ENCODE results near the gene TMEM31.

TMEM31 gene, protein sequence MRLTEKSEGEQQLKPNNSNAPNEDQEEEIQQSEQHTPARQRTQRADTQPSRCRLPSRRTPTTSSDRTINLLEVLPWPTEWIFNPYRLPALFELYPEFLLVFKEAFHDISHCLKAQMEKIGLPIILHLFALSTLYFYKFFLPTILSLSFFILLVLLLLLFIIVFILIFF

DNA sequence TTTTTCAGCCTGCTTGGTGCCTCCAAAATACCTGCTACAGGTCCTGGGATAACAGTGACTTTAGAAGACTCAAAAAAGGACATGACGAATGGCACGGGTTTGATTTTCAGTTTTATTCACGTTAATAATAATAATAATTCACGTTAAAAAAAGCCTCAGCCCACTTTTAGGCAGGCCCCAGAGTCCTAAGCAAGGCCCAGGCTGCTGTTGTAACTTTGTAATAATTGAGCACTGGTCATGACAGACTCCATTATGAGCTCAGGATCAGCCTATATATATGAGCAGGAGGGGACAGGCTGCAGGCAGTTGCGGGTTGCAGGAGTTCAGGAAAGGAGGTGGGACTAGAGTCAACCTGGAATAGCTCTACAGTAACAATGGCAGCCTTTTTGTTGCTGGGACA lies at the start of gene TMEM31:
TSS of gene TMEM31 (plus strand) at position 301 of the 400 bp plus-strand sequence. CDS start 1,350 bp downstream, outside the sequence.
- no peak for DNase-seq (ENCODE audit: low read depth in 2 of 3, low spot score in 2 of 3)

DNA sequence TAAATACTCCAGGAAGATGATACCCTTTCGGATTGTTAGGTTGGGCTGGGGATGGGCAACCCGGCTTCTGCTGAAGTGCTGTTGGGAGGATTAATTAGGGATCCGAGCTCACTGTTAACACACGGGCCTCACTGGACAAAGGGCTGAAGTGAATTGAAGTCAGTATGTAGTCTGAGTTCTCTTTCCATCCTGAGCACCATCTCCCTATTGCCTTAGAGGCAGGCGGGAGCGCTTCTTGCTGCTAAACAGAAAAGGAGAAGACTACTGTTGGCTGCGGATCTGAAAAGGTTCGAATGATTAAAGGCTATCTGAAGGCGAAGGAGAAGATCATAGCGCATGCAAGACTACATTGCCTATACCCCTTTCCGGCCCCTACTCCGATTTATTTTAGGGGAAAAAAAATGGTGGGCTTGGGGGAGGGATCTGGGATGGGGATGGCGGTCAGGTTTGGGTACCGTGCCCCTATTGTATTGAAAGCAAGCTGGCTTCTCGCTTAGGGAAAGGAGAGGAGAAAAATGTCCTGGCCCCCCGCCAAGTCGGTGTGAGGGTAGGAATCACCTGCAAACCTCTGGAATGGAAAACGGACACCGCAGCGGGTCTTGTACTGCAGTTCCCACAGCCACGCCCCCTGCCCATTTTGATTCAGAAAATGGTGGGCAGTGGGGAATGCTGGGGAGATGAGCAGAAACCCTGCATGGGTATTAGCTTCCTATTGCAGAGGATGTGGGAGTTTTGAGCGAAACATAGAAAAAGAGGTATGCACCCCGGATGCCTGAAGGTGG lies 46.5 kb upstream of the TMEM31 start:
- no peak for DNase-seq (ENCODE audit: low read depth in 2 of 3, low spot score in 2 of 3)

DNA sequence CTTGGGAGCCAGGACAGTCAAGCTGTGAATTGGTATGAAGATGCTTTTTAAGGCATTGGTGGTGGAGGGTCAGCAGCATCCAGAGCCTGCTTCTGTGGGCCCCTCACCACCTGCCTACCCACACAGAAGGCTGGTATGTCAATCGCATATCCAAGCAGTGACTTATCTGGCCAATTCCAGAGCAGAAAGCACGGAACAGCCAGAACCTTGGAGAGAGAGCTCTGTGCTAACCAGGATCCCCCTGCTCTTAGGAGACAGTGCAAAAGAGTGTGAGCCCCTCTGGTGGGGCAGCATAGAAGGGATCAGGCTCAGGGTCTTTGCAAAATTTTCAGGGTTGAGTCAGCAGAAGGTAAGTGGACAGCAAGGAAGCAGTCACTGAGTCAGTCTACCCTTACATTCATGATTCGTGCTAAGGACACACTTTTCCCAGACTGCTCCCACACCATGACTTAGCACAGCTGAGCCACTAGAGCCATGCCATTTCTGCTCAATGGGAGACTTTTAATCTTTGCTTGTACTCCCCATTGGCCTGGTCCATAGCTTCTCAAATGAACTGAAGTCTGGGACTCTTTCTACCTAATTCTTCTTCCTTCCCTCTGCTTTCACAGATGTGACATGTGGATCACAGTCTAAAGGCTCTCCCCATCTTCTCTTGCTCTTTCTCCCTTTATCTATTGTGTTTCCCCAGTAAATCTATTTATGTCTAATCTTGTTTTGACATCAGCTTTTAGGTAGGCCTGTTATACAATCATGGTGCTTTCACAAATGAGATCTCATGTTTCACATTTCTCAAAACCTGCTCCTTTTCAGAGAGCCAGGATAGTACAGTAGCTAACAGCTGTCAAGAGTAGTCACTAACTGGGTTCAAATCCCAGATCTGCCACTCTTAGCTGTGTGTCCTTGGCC lies 44.3 kb upstream of the TMEM31 start:
- DNase-seq (ENCODE audit: low read depth in 2 of 3, low spot score in 2 of 3): no peak

DNA sequence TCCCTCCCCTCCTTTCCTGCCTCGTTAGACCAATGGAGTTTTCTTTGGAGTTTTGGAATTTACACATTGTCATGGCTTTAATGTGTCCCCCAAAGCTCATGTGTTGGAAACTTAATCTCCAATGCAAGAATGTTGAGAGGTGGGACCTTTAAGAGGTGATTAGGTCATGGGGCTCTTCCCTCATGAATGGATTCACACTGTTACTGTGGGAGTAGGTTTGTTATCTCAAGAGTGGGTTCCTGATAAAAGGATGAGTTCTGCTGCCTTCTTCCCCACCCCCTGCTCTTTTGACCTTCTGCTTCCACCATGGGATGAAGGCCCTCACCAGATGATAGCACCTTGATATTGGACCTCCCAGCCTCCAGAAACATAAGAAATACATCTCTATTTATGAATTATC lies 41.0 kb upstream of the TMEM31 start:
- DNase-seq (ENCODE audit: low read depth in 2 of 3, low spot score in 2 of 3): no peak

DNA sequence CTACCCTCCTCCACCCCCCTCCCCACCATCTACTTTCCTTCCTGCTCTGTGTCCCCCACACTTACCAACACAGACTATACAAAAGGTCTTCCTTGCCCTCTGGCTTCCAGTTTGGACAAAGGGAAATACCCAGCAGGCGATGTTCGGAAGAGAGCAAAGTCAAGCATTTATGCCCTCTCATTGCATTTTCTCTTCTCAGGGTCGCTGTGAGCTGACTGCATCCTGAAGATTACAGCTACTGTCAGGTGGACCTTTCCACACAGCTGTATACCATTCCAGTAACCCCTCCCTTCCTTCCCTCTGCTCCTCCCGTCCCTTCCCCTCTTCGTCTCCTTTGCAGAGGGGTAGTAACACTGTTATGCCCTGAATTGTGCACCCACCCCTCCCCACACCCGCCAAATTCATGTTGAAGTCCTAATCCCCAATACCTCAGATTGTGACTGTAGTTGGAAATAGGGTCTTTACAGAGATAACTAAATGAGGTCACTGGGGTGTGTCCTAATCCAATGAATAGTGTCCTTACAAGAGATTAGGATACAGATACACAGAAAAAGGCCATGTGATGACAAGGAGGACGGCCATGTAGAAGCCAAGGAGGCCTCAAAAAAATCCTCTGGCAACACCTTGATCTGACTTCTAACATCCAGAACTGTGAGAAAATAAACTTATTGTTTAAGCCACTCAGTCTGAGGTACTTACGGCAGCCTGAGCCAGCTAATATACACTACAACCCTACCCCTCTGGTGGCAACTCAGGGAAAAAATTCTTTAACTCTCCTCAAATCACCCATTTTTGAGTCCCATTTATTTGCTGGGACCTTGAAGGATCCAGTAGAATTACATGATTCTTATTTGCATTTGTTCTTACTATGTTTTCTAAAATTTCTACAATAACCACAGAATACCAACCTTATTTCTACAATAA lies 35.9 kb upstream of the TMEM31 start:
- DNase-seq (ENCODE audit: low read depth in 2 of 3, low spot score in 2 of 3): no peak

DNA sequence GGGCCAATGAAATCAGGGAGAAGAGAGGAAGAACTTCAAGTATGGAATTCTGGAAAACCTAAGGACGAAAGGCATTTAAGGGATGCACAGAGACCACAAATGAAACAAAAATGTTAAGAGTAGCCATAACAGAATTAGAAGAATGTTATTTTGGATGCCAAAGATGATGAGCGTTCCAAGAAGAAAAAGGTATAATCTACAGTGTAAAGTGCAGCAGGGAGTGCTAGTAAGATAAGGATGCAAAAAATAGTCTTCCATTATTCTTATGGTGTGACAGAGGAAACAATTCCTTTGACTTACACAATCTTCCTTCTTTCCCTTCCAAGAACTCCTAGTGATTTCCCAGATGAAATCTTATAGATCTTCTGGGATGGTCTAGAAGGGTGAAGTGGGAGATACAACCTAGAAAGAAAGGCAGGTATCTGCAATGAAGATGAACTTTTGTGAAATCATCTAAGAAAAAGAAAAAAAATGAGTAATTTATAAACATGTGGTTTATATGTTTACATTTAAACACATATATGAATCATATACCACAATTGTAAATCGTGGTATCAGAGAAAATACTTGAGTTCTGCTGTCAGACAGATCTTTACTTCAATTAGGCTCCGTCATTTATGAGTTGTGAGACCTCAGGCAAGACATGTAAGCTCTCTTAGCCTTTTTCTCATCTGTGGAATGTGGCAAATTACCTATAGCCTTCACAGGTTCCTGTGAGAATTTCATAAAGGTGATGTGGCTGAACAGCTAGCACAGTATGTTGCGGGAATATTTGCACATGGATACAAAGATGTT lies 32.3 kb upstream of the TMEM31 start:
- DNase-seq (ENCODE audit: low read depth in 2 of 3, low spot score in 2 of 3): no peak

DNA sequence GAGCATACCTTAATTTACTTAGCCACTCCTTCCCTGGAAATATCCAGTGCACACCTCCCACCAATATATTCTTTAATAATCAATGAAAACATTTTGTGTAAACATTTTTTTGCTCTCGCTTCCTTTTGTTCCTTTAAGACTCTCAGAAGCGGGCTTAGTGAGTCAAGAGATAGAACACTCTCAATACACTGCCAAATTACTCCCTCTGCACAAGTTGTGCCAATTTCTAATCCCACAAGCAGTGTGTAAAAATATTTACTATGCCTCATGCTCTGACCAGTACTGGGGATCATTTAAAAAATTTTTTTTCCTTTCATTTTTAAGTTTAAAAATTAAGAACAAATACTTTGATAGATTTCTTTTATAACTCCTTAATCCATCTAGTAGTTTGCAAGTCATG lies 29.3 kb upstream of the TMEM31 start:
- no peak for DNase-seq (ENCODE audit: low read depth in 2 of 3, low spot score in 2 of 3)

DNA sequence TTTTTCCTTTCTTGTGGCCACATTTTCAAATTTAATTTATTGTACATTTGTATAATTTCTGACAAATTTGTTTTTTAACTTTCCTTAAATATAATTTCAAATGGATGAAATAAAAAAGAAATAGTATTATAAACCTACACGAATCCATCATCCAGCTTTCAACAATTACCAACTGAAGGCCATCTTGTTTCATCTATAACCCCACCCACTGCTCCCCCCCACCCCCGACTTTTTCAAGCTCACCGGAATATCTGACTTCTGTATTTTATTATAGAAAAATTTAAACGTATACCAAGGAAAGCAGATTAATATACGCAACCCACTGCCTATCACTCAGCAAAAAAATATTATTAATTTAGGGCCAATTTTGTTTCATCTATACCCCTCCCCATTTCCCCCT lies 25.3 kb upstream of the TMEM31 start:
- no peak for DNase-seq (ENCODE audit: low read depth in 2 of 3, low spot score in 2 of 3)

DNA sequence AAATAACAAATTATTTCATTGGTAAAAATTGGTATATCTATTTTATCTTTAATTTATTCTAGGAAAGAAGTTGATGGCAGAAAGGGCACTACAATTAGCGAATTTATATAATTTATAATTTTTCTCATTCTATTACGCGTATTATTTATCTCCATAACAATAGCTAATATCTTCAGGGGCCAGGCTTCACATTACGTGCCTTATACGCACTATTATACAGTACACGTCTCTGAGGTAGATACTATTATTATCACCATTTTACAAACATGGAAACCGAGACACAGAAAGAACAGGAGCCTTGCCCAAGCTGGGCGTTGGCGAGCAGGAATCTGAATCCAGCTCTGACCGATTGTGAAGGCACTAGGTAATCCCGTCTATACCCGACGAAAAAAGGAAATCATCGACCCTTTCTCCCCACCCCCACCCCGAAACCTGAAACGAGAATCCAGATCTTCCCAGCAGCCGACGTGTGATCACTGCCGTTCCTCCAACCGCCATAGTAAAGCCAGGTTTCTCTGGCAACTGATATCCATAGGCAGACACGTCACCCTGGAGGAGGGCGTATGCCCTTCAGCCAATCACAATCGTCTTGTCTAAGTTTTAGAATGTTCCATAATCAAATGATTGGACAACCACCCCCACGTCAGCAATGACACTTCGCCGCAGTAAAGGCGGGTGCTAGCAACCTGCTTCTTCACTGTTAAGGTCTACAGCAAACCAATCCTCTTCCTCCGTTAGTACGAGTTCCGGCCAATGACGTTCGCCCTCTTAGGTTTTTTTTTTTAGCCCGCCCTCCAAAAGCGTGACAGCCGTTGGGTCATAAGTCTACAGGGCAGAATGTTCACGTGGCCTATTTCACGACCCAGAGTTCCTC lies 24.3 kb upstream of the TMEM31 start, which contains the start of gene MORF4L2:
TSS of gene MORF4L2 (minus strand) at position 501 of the 874 bp plus-strand sequence. CDS start 9,672 bp downstream, outside the sequence.
- DNase-seq (ENCODE audit: low read depth in 2 of 3, low spot score in 2 of 3): peak; percentile 13 to 58 (median 42)

DNA sequence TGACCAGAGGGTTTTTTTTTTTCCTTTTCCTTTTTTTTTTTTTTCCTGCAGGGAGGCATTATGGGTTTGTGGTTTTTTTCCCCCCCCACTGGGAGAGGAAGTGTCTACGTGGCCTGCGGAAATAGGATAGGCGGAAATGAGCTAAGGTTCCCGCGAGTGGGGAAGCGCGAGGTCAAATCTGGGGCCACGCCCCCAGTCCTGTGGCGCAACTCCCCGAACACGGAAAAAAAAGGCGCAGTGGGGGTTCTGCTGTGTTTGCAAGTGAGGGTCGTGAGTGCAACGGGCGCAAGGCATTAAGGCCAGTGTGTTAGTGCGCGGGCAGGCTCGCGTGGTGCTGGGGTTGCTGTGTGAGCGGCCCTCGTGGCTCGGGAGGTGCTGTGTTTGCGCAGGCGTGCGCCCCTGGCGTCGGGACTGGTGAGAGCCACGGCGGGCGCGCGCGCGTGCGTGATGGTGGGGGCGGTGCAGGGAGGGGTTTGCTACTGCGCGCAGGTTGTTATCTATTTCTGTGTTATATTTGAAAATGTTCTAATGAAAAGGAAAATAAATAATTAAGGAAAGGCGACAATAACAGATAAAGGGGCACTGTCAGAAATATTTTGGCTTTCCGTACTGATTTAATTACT lies 23.5 kb upstream of the TMEM31 start:
- DNase-seq (ENCODE audit: low read depth in 2 of 3, low spot score in 2 of 3): peak; percentile 50 to 66 (median 59)

DNA sequence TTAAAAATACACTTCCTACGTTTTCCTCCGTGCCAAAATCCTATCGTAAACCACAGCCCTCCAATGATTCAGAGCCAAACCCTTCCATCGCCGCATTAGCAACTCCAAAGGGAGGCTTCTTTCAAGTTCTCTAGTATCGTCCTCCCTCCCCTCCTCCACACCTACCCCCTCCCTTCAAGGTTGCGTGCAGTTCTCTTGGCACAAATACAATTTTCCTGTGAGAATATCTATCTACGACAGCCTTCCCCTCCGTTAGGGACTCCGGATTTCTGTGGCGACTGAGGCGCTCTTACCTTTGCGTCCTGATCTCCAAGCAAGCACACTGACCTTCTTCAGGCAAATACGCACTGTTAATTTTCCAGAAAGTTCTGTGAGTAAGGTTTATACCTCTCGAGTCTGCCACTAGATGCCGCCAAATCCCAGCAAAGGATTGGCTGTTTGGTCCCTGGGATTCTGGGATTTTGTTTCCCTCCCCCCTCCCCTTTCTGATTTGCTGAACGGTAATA lies 23.0 kb upstream of the TMEM31 start:
- DNase-seq (ENCODE audit: low read depth in 2 of 3, low spot score in 2 of 3): peak; percentile 1 to 5 (median 3)

DNA sequence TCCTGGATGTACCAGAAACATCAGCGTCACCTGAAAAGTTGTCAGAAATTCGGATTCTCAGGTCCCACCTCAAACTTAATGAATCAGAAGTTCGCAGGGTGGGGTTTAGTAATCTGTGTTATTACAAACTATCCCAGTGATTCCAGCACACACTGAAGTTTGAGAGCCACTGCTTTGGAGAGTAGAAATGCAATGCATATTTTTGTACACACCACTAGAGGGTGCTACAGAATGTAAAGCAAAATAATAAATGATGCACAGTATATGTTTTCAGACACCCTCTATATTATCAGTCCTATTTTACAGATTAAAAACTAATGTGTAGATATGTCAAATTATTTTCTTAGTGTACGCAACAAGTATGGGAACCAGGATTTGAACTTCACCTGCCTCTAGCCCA lies 21.8 kb upstream of the TMEM31 start:
- no peak for DNase-seq (ENCODE audit: low read depth in 2 of 3, low spot score in 2 of 3)

DNA sequence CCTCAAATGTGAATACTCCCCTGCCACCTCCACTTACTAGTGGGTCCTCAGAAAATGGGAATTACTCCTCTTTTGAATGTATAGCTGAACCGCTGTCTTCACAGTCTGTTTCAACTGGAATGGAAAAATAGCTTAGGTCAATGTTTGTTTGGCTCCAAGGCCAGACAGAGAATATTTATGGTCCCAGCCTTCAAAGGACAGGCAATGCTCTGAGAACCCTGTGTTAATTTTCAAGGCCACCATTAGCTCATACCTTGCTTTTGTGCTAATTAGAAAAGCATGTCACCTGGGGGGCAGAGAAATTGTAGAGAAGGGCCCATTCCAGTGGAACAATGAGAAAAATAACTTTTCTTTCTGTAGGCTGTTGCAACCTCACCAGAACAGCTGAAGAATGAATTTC lies 19.6 kb upstream of the TMEM31 start:
- no peak for DNase-seq (ENCODE audit: low read depth in 2 of 3, low spot score in 2 of 3)

DNA sequence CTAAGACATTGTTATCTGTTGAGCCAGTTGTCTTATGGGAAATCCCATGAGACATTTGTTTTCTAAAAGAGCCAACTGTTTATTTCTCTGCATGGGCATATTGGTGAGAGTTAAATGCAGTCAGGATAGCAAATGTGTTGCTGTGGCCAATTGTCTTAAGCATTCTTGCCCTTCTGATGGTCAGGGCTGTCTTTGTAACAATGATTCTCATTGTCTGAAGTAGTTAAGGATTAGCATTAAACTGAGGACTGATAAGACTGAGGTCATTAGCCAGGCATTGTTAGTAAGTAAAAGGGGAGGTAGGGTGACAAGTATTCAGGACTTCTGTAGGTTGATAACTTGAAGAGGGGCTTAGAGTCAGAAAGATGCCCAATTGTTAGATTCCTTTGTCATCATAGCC lies 13.0 kb upstream of the TMEM31 start:
- DNase-seq (ENCODE audit: low read depth in 2 of 3, low spot score in 2 of 3): no peak

DNA sequence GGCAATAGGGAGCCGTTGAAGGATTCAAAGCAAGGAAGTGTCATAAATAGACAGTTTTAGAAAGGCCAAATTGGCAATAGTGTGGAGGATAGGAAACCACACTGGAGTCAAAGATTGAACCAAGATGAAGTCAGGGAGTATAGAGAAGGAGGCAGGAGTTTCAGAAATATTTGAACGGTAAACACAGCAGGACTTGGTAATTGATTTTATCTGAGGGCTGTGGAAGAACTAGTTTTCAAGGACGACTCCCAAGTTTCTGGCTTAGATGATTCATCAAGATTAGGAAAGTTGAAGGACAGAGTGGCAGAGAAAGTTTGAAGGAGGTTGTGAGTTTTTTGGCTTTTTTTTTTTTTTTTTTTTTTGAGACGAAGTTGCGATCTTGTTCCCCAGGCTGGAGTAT lies 11.5 kb upstream of the TMEM31 start:
- DNase-seq (ENCODE audit: low read depth in 2 of 3, low spot score in 2 of 3): no peak

DNA sequence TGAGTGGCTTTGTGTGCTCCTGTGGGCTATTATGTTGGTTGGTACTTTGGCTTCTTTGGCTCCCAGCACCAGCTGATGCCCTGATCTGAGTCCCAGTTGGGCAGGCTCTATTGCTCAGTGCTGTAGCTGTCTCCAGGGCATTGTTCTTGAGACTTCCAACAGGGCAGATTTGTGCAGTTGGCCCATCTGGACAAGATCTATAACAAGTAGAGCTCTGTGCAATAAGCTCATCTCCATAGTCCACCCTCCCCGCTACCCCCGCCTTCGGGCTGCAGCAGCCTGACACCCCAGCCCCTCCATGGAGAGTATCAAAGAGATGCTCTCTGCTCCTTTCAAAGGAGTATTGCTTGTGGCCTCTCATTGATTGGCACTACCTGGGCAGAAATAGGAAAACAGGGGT lies 5.8 kb upstream of the TMEM31 start:
- no peak for DNase-seq (ENCODE audit: low read depth in 2 of 3, low spot score in 2 of 3)

DNA sequence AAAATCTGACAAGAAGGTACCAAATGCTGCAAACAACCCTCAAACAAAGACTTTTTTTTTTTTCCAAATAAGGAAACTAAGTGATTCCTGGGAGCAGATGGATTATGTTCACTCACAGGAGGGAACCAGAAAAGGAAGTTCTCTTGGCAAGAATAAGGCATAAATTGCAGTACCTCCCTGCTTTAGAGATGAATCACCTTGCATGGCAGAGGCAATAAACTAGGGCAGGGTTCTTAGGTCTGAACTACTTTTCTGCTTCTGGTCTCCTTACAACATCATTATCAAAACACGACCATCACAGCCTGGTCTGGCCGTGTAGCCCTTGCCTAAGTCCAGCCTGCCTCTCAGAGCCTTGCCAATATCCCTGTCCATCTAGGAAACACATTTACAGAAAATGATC lies 6.3 kb downstream of the TMEM31 start:
- no peak for DNase-seq (ENCODE audit: low read depth in 2 of 3, low spot score in 2 of 3)

DNA sequence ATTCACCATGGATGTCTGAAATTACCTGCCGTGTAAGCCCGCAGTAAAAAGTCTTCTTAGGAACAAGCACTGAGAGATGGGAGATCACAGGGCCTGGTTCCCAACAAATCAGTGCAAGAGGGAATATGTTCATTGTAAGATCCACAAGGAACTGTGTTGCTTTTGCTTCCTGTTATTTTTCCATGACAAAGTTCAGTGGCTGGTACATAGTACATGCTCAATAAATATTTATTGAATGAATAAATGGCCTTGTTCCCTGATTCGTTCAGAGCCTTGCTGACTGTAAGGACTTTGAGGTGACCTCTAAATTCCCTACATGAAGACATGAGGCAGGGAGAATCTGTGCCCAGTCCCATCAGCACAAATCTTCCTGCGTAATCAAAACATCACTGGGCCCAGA lies 7.4 kb downstream of the TMEM31 start:
- DNase-seq (ENCODE audit: low read depth in 2 of 3, low spot score in 2 of 3): no peak

Data from activated CD8-positive, alpha-beta memory T cell treated with anti-CD3 and anti-CD28 coated beads for 48 hours (primary cell).